ENCODE data around the gene ADAMTSL3. TPM values are rescaled to one million over a fixed set of nuclear protein-coding genes. Genes with fewer than 3 reads are reported as not detected.

Gene ADAMTSL3
- total and polyA plus RNA-seq, 4 donors: 0.85 to 58.2 (median 7.9) TPM

DNA sequence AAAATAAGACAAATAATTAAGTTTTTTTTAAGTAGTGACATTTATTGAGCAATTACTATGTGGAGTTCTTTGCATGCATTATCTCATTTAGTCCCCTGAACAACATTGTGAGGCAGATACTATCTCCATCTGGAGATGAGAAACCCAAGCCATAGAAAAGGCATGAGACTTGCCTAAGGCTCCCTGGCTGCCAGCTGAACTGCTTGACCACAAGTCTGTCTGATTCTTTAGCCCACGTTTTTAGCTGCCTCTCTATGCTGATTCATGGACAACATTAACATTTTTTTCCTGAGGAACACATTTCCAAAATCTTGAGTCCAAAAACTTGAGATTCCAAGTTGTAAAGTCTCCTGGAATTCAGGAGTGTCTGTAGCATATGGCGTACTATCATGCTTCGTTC is 318.1 kb downstream of the ADAMTSL3 start:
- WGBS, 2 donors: 75 to 78% methylated on average over 3 of the region's 3 CpGs
- TF ChIP-seq, protein P1, sequence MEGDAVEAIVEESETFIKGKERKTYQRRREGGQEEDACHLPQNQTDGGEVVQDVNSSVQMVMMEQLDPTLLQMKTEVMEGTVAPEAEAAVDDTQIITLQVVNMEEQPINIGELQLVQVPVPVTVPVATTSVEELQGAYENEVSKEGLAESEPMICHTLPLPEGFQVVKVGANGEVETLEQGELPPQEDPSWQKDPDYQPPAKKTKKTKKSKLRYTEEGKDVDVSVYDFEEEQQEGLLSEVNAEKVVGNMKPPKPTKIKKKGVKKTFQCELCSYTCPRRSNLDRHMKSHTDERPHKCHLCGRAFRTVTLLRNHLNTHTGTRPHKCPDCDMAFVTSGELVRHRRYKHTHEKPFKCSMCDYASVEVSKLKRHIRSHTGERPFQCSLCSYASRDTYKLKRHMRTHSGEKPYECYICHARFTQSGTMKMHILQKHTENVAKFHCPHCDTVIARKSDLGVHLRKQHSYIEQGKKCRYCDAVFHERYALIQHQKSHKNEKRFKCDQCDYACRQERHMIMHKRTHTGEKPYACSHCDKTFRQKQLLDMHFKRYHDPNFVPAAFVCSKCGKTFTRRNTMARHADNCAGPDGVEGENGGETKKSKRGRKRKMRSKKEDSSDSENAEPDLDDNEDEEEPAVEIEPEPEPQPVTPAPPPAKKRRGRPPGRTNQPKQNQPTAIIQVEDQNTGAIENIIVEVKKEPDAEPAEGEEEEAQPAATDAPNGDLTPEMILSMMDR (IDR thresholded peaks at IDR 0.05; ENCODE audit: control extremely low read depth, extremely low read depth): no peak
- no peaks in the 10 kb centered on the region for H3K27me3 ChIP-seq (ENCODE audit: control insufficient read depth in 3 of 3, insufficient read depth in 3 of 3, low read length in 2 of 3)
- no peak overlapping the region for H3K9ac ChIP-seq (ENCODE audit: insufficient read depth in 1 of 2, low read length in 2 of 2)
- DNase-seq: no peak
- no peaks in the 10 kb centered on the region for H3K36me3 ChIP-seq (ENCODE audit: control insufficient read depth in 4 of 4, insufficient read depth in 4 of 4, low read length in 4 of 4)
- no peak overlapping the region for H3K27ac ChIP-seq (ENCODE audit: low read depth in 1 of 2, low read length in 1 of 2)
- no peaks in the 10 kb centered on the region for H3K4me1 ChIP-seq (ENCODE audit: control insufficient read depth in 5 of 5, insufficient read depth in 5 of 5, low read length in 5 of 5)
- no peak overlapping the region for H3K4me3 ChIP-seq
- peaks cover 0 to 2% (median 0%) of the 10 kb centered on the region in 4 donors for H3K9me3 ChIP-seq (ENCODE audit: control insufficient read depth in 4 of 4, insufficient read depth in 3 of 4, low read length in 3 of 4)
- ATAC-seq (ENCODE audit: insufficient read depth, low FRiP score): no peak

DNA sequence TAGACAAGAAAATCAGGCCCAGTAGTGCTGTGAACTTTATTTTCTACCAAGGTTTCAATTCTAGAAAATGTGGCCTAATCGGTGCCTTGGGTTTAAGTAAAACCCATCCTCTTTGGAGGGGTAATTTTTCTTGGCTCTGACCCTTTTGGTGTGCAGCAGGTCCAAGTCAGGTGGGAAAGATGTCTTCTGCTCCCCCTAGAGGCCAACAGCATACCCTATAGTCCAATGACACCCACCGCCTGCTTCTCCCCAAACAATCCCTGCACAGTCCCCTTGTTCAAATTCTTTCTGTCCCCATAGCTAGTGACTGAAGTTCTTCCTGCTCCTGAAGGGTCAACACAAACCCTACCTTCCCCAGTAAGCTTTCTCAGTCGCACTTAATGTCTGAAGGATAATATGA is 319.9 kb downstream of the ADAMTSL3 start:
- WGBS, 2 donors: 76% methylated on average over 3 of the region's 3 CpGs
- H3K9ac ChIP-seq (ENCODE audit: insufficient read depth in 1 of 2, low read length in 2 of 2): no peak overlapping the region
- H3K4me1 ChIP-seq (ENCODE audit: control insufficient read depth in 5 of 5, insufficient read depth in 5 of 5, low read length in 5 of 5): no peaks in the 10 kb centered on the region
- H3K36me3 ChIP-seq (ENCODE audit: control insufficient read depth in 4 of 4, insufficient read depth in 4 of 4, low read length in 4 of 4): no peaks in the 10 kb centered on the region
- H3K9me3 ChIP-seq (ENCODE audit: control insufficient read depth in 4 of 4, insufficient read depth in 3 of 4, low read length in 3 of 4): peaks cover 0 to 5% (median 0%) of the 10 kb centered on the region in 4 donors
- DNase-seq (no peak), ATAC-seq (ENCODE audit: insufficient read depth, low FRiP score) (no peak)
- TF ChIP-seq, protein P1 (IDR thresholded peaks at IDR 0.05; ENCODE audit: control extremely low read depth, extremely low read depth): no peak
- H3K27ac ChIP-seq (ENCODE audit: low read depth in 1 of 2, low read length in 1 of 2): no peak overlapping the region
- no peaks in the 10 kb centered on the region for H3K27me3 ChIP-seq (ENCODE audit: control insufficient read depth in 3 of 3, insufficient read depth in 3 of 3, low read length in 2 of 3)
- H3K4me3 ChIP-seq: no peak overlapping the region

DNA sequence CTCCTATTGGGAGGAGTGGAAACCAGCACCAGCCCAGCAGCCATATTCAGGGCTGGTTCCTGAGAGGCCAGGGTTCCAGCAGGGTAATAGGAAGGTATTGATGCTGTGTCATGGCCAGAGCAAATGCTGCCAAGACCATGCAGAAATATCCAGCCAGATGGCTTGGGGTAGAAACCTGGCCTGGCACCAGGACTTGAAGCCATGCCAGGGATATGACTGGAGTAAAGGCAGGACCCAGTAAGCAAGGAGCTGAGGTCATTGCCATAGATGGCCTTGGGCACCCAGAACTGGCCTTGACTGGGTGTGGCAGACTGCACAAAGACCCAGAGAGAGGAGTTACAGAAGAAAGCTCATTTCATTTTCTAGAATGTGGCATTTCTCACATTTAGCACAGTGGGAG is 324.1 kb downstream of the ADAMTSL3 start:
- no peak for ATAC-seq (ENCODE audit: insufficient read depth, low FRiP score)

More for the DNA sequence above, 324.1 kb downstream of the ADAMTSL3 start:
- no peak for DNase-seq
- Histone ChIP-seq H3K4me3 (no peak overlapping the region), H3K9ac (ENCODE audit: insufficient read depth in 1 of 2, low read length in 2 of 2) (no peak overlapping the region), H3K4me1 (ENCODE audit: control insufficient read depth in 5 of 5, insufficient read depth in 5 of 5, low read length in 5 of 5) (peaks cover 0 to 8% (median 3%) of the 10 kb centered on the region in 5 donors), H3K36me3 (ENCODE audit: control insufficient read depth in 4 of 4, insufficient read depth in 4 of 4, low read length in 4 of 4) (no peaks in the 10 kb centered on the region), H3K27me3 (ENCODE audit: control insufficient read depth in 3 of 3, insufficient read depth in 3 of 3, low read length in 2 of 3) (no peaks in the 10 kb centered on the region), H3K9me3 (ENCODE audit: control insufficient read depth in 4 of 4, insufficient read depth in 3 of 4, low read length in 3 of 4) (peaks cover 0 to 7% (median 0%) of the 10 kb centered on the region in 4 donors), H3K27ac (ENCODE audit: low read depth in 1 of 2, low read length in 1 of 2) (no peak overlapping the region)
- TF ChIP-seq, protein P1 (IDR thresholded peaks at IDR 0.05; ENCODE audit: control extremely low read depth, extremely low read depth): no peak

All from lung (tissue), 12 donors.